OCI-LY1 (cell line): ENCODE data around the gene LRP1.

ENCODE experiments used
- H2AFZ ChIP-seq: fragments of 200-600 bp; sonication (generic), shearing (Covaris generic); 2 replicates; pipeline ENCODE4 v1.6.0; 2014; ENCODE audit warnings: antibody characterized with exemption, mild to moderate bottlenecking, low read length
- H3F3A ChIP-seq: fragments of 200-600 bp; sonication (generic), shearing (Covaris generic); 2 replicates; pipeline ENCODE4 v1.6.0; 2014; ENCODE audit warnings: mild to moderate bottlenecking, antibody characterized with exemption, low read length, moderate library complexity; ENCODE audit not compliant: insufficient read depth
- H3K27ac ChIP-seq: fragments of 200-600 bp; sonication (generic); 2 replicates; pipeline ENCODE4 v1.5.1; 2014; ENCODE audit warnings: low read length, mixed run types, mild to moderate bottlenecking, low read depth; ENCODE audit not compliant: poor library complexity, severe bottlenecking
- H3K27me3 ChIP-seq: fragments of 200-600 bp; sonication (generic); 2 replicates; pipeline ENCODE4 v1.6.0; 2014; ENCODE audit warnings: antibody characterized with exemption, mild to moderate bottlenecking, low read length, moderate library complexity; ENCODE audit not compliant: insufficient read depth
- H3K36me3 ChIP-seq: fragments of 200-600 bp; sonication (generic); 2 replicates; pipeline ENCODE4 v1.6.1; 2014; ENCODE audit warnings: mild to moderate bottlenecking, antibody characterized with exemption, low read length, moderate library complexity, mixed read lengths; ENCODE audit not compliant: insufficient read depth
- H3K4me1 ChIP-seq: fragments of 200-600 bp; sonication (generic); 2 replicates; pipeline ENCODE4 v1.5.1; 2014; ENCODE audit warnings: mild to moderate bottlenecking, low read length, moderate library complexity; ENCODE audit not compliant: insufficient read depth, severe bottlenecking
- H3K4me2 ChIP-seq: fragments of 200-600 bp; sonication (generic), shearing (Covaris generic); 2 replicates; pipeline ENCODE4 v1.6.1; 2014; ENCODE audit warnings: low read length
- H3K4me3 ChIP-seq: fragments of 200-600 bp; sonication (generic); 2 replicates; pipeline ENCODE4 v1.5.1; 2014; ENCODE audit warnings: low read length, low read depth, mild to moderate bottlenecking, mixed read lengths; ENCODE audit not compliant: poor library complexity, severe bottlenecking
- H3K79me2 ChIP-seq: fragments of 200-600 bp; shearing (Covaris generic); 2 replicates; pipeline ENCODE4 v1.6.1; 2016; ENCODE audit warnings: mixed run types, low read length, mixed read lengths; ENCODE audit not compliant: insufficient read depth
- H3K9ac ChIP-seq: fragments of 200-600 bp; sonication (generic), shearing (Covaris generic); 2 replicates; pipeline ENCODE4 v1.6.1; 2014; ENCODE audit warnings: mild to moderate bottlenecking, low read length, mixed read lengths
- H3K9me2 ChIP-seq: fragments of 200-600 bp; sonication (generic), shearing (Covaris generic); 2 replicates; pipeline ENCODE4 v1.6.1; 2014; ENCODE audit warnings: low read depth, mild to moderate bottlenecking, low read length, mixed read lengths
- H3K9me3 ChIP-seq: fragments of 200-600 bp; shearing (Covaris generic); 2 replicates; pipeline ENCODE4 v1.6.1; 2014; ENCODE audit warnings: low read length, mixed read lengths
- H4K20me1 ChIP-seq: fragments of 200-600 bp; sonication (generic), shearing (Covaris generic); 2 replicates; pipeline ENCODE4 v1.6.0; 2016; ENCODE audit warnings: mild to moderate bottlenecking, low read length; ENCODE audit not compliant: insufficient read depth
- EZH2 ChIP-seq: fragments of 200-600 bp; sonication (generic), shearing (Covaris generic); IDR thresholded peaks from 2 replicates; pipeline ENCODE4 v1.8.0; 2017; ENCODE audit warnings: borderline replicate concordance, mixed run types, mild to moderate bottlenecking, antibody characterized with exemption, low read length, moderate library complexity, mixed read lengths
- TF ChIP-seq, protein P1 (sequence below): fragments of 200-600 bp; sonication (generic), shearing (Covaris generic); IDR thresholded peaks from 2 replicates; pipeline ENCODE4 v1.5.1; 2017; ENCODE audit warnings: mild to moderate bottlenecking, antibody characterized with exemption, low read length, moderate library complexity, mixed read lengths

The LRP1 gene

DNA sequence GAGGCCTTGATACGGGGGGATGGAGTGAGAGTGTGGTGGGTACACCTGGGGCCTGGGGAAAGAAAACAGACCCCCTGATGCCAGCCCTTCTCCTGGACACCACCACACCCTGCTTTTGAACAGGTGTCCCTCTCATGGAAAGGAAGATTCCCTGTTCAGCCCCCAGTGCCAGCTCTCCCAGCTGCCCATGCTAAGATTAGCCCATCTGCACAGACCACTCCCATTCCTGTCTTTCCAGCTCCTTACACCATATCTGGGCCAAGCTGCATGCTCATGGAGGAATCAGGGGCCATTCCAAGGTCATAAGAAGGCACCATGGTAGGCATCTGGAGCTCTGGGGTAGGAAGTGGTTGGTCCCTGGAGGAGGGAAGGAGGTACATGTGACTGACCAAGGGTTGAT is 29.7 kb upstream of the LRP1 start:
- Histone ChIP-seq H3K79me2 (no peaks in the 10 kb centered on the region), H3K9ac (no peak overlapping the region), H3K4me1 (peaks cover 10% of the 10 kb centered on the region), H3K4me2 (no peak overlapping the region), H3F3A (no peaks in the 10 kb centered on the region), H3K36me3 (peaks cover 71% of the 10 kb centered on the region; the same call in 1 of the 2 replicates), H3K4me3 (no peak overlapping the region), H3K9me3 (no peaks in the 10 kb centered on the region), H4K20me1 (no peaks in the 10 kb centered on the region), H3K9me2 (no peaks in the 10 kb centered on the region), H3K27ac (no peak overlapping the region), H3K27me3 (no peaks in the 10 kb centered on the region), H2AFZ (no peak overlapping the region)
- TF ChIP-seq EZH2: no peak
- TF ChIP-seq, protein P1, sequence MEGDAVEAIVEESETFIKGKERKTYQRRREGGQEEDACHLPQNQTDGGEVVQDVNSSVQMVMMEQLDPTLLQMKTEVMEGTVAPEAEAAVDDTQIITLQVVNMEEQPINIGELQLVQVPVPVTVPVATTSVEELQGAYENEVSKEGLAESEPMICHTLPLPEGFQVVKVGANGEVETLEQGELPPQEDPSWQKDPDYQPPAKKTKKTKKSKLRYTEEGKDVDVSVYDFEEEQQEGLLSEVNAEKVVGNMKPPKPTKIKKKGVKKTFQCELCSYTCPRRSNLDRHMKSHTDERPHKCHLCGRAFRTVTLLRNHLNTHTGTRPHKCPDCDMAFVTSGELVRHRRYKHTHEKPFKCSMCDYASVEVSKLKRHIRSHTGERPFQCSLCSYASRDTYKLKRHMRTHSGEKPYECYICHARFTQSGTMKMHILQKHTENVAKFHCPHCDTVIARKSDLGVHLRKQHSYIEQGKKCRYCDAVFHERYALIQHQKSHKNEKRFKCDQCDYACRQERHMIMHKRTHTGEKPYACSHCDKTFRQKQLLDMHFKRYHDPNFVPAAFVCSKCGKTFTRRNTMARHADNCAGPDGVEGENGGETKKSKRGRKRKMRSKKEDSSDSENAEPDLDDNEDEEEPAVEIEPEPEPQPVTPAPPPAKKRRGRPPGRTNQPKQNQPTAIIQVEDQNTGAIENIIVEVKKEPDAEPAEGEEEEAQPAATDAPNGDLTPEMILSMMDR: no peak

DNA sequence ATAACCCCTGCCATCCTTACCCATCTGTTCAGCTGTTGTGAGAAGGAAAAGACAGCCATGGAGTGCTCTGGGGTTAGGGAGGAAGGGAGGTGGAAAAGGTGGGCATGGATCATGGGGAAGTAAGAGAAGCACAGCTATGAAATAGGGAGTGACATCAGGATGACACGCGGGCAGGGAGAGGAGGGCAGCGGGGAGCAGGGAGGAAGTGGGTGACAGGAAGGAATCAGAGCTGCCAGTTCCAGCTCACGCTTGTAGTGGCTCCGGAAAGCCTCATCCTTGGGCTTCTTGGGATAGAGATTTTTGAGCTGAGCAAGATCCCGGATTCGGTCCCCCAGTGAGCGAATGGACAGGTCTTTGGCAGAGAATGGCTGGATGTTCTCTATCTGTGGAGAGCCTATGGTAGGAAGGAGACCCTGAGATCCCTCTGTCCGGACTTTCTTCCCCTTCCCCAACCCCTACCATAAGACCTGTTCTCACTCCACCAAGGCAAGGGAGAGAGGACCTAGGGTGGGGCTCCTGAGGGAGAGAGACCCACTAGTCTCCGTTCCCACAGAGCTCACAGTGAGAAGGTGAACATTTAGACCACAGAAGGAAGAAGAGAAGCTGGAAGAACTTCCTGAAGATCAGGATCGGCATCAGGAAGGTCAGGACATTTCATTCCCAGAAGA is 29.1 kb upstream of the LRP1 start:
- Histone ChIP-seq H3K9me2 (no peaks in the 10 kb centered on the region), H3K79me2 (no peaks in the 10 kb centered on the region), H3K4me3 (no peak overlapping the region), H3F3A (no peaks in the 10 kb centered on the region), H3K4me2 (no peak overlapping the region), H3K27ac (no peak overlapping the region), H3K9me3 (no peaks in the 10 kb centered on the region), H3K9ac (no peak overlapping the region), H3K27me3 (no peaks in the 10 kb centered on the region), H3K4me1 (peaks cover 4% of the 10 kb centered on the region), H4K20me1 (no peaks in the 10 kb centered on the region), H3K36me3 (peaks cover 77% of the 10 kb centered on the region), H2AFZ (no peak overlapping the region)
- TF ChIP-seq EZH2: no peak
- TF ChIP-seq, protein P1: no peak

DNA sequence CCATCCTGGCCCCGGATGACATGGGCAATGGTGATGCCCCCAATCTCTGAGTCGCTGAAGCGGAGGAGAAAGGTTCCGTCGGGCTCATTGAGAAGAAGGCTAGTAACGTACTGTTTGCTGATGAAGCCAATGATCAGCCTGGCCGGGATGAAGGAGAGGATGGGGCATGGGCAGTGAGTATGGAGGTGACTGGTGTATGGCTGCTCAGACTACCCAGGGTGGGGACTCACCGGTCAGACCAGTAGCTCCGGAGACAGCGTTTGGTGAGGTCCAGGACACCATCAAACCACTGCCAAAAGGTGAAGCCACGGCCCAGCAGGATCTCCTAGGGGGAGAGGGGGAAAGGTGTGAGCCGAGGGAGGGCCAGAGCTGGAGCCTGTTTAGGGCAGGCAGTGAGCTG is 28.5 kb upstream of the LRP1 start:
- Histone ChIP-seq H3F3A (no peaks in the 10 kb centered on the region), H3K9me2 (no peaks in the 10 kb centered on the region), H3K27ac (no peak overlapping the region), H3K9me3 (no peaks in the 10 kb centered on the region), H3K36me3 (peaks cover 81% of the 10 kb centered on the region), H3K9ac (no peak overlapping the region), H3K4me3 (no peak overlapping the region), H2AFZ (no peak overlapping the region), H3K79me2 (no peaks in the 10 kb centered on the region), H3K4me1 (no peaks in the 10 kb centered on the region), H3K4me2 (no peak overlapping the region), H3K27me3 (no peaks in the 10 kb centered on the region), H4K20me1 (no peaks in the 10 kb centered on the region)
- TF ChIP-seq, protein P1: no peak
- TF ChIP-seq EZH2: no peak
